H1 (cell line): ENCODE results near the gene ZDHHC17. TPM values are rescaled to one million over a fixed set of nuclear protein-coding genes. Genes with fewer than 3 reads are reported as not detected.

Experiments
- ATF3 ChIP-seq: IDR thresholded peaks from 2 replicates; pipeline ENCODE4 v1.6.1; 2011; ENCODE audit warnings: low read depth, mild to moderate bottlenecking, low read length; ENCODE audit not compliant: insufficient read depth
- POLR2AphosphoS5 ChIP-seq: IDR thresholded peaks from 2 replicates; pipeline ENCODE4 v1.6.1; 2011; ENCODE audit warnings: low read depth, low read length
- ZNF274 ChIP-seq: IDR thresholded peaks from 2 replicates; pipeline ENCODE4 v1.7.0; 2012; ENCODE audit warnings: low read length, borderline replicate concordance; ENCODE audit errors: extremely low read depth
- polyA plus RNA-seq, 7 experiments: library from polyadenylated mRNA; depleted of rRNA in 3 of 7; stranded (reverse) in 5 of 7; unstranded in 2 of 7; fragments of >200 nt in 5 of 7; fragments of 200-250 nt in 2 of 7; gene quantifications; 1 replicate in 5 of 7; 2 replicates in 1 of 7; 4 replicates in 1 of 7; pipeline versions ENCODE4 v1.2.1 to v1.2.3, GENCODE V29; 2011 to 2013; ENCODE audit warnings: missing spikeins in 2 of 7, mixed read lengths in 2 of 7
- total RNA-seq: library from RNA; stranded (reverse); fragmentation: NEBNext Ultra II Directional; extraction: Animal tissue kit (Norgen Biotek cat#: 25700); gene quantifications from 2 replicates; pipeline ENCODE4 v1.2.1, GENCODE V29; 2021

The ZDHHC17 gene
- total and polyA plus RNA-seq, 2 of the 8 experiments (the other 6 are each of a cell fraction or from before 2014, with no cell fraction given): 27.6 to 28.9 TPM

GRCh38 chr12:76871742-76872141 is 107.8 kb downstream of the ZDHHC17 start (continued):
- no peak for TF ChIP-seq ZNF274
- TF ChIP-seq ATF3: no peak
- no peak for TF ChIP-seq POLR2AphosphoS5
